GM13976 (cell line): ENCODE measurements around the gene ZNF614.
A peak's percentile ranks its signal among the peaks of the same experiment; 100 is the strongest.
"Not testable (repeated sequence)": the region's sequence is repeated elsewhere in the genome, so short reads cannot be mapped to it uniquely, and the experiment has no call there.

Source experiments
- DNase-seq: peaks from one replicate; pipeline ENCODE4 v3.0.0; 2012; ENCODE audit warnings: low spot score
- in situ Hi-C: fragments of 300-500 bp; cut with MboI; formaldehyde crosslinking; loops from one replicate; pipeline ENCODE4 v1.12.0; 2022; ENCODE audit warnings: low sequenced_read_pairs, mixed read lengths, inconsistent platforms; ENCODE audit not compliant: unreplicated experiment
- TF ChIP-seq, protein P1 (sequence below): IDR thresholded peaks from 2 replicates; pipeline ENCODE4 v1.5.1; 2012; ENCODE audit warnings: borderline replicate concordance, mild to moderate bottlenecking; ENCODE audit not compliant: insufficient read depth; ENCODE audit errors: extremely low read depth, missing control alignments, control extremely low read depth

The ZNF614 gene

DNA sequence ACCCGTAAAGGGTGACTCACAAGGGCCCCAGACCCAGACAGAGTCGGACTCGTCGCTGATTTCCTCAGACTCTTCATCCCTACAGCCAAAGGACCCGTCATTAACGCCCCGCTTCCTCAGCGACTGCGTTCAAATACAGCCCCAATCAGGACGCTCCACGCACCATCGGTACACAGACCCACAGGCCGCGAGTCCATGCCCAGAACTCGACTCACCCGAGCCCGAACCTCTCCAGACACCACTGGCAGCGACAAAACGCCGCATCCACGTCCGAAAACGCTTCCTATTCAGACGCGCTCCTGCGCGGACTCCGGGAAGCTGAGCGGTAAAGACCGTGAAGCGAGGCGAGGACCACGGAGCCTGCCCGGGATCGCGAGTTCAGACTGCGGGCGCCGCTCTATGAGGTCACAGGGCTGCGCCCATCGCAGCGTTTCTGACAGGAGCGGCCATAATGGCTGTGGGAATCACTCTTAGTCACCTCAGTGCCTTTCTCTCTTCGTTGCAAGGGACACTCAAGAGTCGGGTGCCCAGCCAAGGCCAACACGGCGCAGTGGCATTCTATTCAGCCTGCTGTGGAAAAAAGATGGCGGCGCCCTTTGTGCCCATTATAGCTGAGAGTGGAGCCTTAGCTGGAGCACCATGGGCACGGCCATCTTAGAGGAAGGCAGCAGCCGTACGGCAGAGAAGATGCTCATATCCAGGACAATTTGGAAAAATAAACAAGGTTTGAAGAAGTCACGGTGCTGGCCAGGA is at the start of gene ZNF614:
Gene ZNF614, minus strand, starts transcription at position 353 of the 753 bp plus-strand sequence. CDS start 2,634 bp downstream, outside the sequence.
- DNase-seq, result peak; percentile 90
- TF ChIP-seq, protein P1, sequence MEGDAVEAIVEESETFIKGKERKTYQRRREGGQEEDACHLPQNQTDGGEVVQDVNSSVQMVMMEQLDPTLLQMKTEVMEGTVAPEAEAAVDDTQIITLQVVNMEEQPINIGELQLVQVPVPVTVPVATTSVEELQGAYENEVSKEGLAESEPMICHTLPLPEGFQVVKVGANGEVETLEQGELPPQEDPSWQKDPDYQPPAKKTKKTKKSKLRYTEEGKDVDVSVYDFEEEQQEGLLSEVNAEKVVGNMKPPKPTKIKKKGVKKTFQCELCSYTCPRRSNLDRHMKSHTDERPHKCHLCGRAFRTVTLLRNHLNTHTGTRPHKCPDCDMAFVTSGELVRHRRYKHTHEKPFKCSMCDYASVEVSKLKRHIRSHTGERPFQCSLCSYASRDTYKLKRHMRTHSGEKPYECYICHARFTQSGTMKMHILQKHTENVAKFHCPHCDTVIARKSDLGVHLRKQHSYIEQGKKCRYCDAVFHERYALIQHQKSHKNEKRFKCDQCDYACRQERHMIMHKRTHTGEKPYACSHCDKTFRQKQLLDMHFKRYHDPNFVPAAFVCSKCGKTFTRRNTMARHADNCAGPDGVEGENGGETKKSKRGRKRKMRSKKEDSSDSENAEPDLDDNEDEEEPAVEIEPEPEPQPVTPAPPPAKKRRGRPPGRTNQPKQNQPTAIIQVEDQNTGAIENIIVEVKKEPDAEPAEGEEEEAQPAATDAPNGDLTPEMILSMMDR, result no peak
- in situ Hi-C loops, result no loop called here

GRCh38 chr19:52070496-52070895 is 42.3 kb upstream of the ZNF614 start:
- no peak for DNase-seq
- TF ChIP-seq, protein P1, result no peak
- in situ Hi-C loops, result no loop called here

- in situ Hi-C loops, result no loop called here
- TF ChIP-seq, protein P1, result no peak
- no peak for DNase-seq
These were observed 41.5 kb upstream of the ZNF614 start for GRCh38 chr19:52069653-52070052.

GRCh38 chr19:52066258-52066863 is 38.2 kb upstream of the ZNF614 start:
- DNase-seq, result no peak
- in situ Hi-C loops, result no loop called here
- TF ChIP-seq, protein P1, result no peak

- TF ChIP-seq, protein P1, result no peak
- DNase-seq, result no peak
- in situ Hi-C loops, result no loop called here
These were observed 37.2 kb upstream of the ZNF614 start for GRCh38 chr19:52065399-52065798.

DNA sequence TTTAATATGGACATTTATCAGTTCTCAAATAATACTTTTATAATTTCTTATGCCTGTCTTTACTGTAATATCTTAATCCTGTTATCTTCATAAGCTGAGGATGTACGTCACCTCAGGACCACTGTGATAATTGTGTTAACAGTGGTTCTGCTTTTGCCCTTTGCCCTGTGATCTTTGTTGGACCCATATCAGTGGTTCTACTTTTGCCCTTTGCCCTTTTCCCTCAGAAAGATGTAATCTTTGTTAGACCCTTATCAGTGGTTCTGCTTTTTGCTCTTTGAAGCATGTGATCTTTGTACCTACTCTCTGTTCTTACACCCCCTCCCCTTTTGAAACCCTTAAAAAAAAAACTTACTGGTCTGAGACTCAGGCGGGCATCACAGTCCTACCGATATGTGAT is 28.3 kb upstream of the ZNF614 start:
- in situ Hi-C loops, DNase-seq: not testable (repeated sequence)

DNA sequence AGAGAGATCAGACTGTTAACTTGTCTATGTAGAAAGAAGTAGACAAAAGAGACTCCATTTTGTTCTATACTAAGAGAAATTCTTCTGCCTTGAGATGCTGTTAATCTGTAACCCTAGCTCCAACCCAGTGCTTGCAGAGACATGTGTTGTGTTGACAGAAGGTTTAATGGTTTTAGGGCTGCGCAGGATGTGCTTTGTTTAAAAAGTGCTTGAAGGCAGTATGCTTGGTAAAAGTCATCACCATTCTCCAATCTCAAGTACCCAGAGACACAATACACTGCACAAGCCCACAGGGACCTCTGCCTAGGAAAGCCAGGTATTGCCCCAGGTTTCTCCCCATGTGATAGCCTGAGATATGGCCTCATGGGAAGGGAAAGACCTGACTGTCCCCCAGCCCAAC is 23.6 kb upstream of the ZNF614 start:
- DNase-seq, in situ Hi-C loops: not testable (repeated sequence)
